ENCODE results near the gene CLCA4.

DNA sequence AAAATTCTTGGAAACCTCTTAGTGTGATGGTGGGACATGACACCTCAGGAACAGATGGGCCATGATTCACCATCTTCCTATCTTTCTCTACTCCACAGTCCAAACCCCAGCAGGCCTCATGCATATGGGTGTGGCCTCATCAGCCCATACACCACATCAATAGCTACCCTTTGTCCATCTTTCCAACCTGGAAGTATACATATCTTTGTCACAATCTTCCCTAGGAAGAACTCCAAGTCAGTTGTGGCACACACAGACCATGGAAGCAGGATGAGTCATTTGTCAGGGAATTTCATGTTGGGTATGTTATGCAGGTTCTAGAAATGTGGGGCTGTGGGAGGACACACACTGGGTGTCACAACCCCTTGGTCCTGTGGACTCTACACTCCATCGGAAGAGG, 30.5 kb upstream of the CLCA4 start:
- TF ChIP-seq RAD21 (IDR thresholded peaks at IDR 0.05; ENCODE audit: low read depth) = no peak
- no peak for TF ChIP-seq YY1 (IDR thresholded peaks at IDR 0.05; ENCODE audit: low read depth)
- TF ChIP-seq, protein P1, sequence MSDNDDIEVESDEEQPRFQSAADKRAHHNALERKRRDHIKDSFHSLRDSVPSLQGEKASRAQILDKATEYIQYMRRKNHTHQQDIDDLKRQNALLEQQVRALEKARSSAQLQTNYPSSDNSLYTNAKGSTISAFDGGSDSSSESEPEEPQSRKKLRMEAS (IDR thresholded peaks at IDR 0.05) = no peak
- TF ChIP-seq, protein P2, sequence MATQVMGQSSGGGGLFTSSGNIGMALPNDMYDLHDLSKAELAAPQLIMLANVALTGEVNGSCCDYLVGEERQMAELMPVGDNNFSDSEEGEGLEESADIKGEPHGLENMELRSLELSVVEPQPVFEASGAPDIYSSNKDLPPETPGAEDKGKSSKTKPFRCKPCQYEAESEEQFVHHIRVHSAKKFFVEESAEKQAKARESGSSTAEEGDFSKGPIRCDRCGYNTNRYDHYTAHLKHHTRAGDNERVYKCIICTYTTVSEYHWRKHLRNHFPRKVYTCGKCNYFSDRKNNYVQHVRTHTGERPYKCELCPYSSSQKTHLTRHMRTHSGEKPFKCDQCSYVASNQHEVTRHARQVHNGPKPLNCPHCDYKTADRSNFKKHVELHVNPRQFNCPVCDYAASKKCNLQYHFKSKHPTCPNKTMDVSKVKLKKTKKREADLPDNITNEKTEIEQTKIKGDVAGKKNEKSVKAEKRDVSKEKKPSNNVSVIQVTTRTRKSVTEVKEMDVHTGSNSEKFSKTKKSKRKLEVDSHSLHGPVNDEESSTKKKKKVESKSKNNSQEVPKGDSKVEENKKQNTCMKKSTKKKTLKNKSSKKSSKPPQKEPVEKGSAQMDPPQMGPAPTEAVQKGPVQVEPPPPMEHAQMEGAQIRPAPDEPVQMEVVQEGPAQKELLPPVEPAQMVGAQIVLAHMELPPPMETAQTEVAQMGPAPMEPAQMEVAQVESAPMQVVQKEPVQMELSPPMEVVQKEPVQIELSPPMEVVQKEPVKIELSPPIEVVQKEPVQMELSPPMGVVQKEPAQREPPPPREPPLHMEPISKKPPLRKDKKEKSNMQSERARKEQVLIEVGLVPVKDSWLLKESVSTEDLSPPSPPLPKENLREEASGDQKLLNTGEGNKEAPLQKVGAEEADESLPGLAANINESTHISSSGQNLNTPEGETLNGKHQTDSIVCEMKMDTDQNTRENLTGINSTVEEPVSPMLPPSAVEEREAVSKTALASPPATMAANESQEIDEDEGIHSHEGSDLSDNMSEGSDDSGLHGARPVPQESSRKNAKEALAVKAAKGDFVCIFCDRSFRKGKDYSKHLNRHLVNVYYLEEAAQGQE (IDR thresholded peaks at IDR 0.05; ENCODE audit: low read depth) = no peak
- no peak for TF ChIP-seq FOXM1 (IDR thresholded peaks at IDR 0.05; ENCODE audit: borderline replicate concordance, low read depth)
- no peak for TF ChIP-seq ZBTB7A (IDR thresholded peaks at IDR 0.05; ENCODE audit: low read depth)
- TF ChIP-seq NFIC (IDR thresholded peaks at IDR 0.05) = no peak
- TF ChIP-seq EP300 (IDR thresholded peaks at IDR 0.05; ENCODE audit: borderline replicate concordance) = no peak
